ENCODE results near the gene HNRNPR. TPM values are rescaled to one million over a fixed set of nuclear protein-coding genes. Genes with fewer than 3 reads are reported as not detected.
A peak's percentile ranks its signal among the peaks of the same experiment; 100 is the strongest.

Gene HNRNPR
- total and polyA plus RNA-seq, 2 of the 8 experiments (the other 6 are each of a cell fraction or from before 2014, with no cell fraction given) = 110 to 214 TPM

DNA sequence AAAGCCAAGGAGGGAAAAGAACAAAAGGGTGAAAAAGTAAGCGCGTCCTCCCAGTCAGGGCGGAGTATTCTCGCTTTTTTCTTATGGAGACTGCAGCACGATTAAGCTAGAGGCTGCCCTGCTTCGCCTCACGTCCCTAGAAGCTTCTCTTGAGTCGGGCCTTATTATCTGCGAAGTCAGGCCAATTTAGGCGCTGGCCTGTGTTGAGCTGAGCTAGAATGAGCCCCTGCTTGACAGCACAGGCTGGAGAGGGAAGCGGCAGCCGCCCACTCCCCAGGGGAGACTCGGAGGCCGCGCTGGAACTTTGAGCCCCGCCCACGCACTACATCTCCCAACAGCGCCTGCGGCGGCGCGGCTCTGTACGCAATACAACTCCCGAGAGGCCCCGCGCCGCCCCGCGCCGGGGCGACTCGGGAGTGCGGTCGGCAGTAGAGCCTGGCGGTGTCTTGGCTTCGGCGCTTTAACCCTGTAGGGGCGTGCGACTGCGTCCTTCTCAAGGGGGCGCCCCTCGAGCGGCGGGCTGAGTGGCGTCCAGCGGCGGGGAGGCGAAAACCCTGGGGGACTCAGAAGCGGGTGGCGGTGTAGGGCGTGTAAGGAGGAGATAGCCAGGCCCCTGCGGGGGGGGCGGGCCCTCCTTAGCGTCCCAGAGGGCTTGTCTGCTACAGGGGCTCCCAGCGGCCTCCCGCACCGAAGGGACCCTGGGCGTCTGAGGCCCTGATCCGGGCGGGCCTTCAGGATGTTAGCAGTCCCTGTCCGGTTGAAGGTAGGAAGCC is 24.7 kb upstream of the HNRNPR start (continued):
- TF ChIP-seq, protein P1, sequence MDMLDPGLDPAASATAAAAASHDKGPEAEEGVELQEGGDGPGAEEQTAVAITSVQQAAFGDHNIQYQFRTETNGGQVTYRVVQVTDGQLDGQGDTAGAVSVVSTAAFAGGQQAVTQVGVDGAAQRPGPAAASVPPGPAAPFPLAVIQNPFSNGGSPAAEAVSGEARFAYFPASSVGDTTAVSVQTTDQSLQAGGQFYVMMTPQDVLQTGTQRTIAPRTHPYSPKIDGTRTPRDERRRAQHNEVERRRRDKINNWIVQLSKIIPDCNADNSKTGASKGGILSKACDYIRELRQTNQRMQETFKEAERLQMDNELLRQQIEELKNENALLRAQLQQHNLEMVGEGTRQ (IDR thresholded peaks at IDR 0.05; ENCODE audit: low read length) = no peak
- TF ChIP-seq ZNF274 (IDR thresholded peaks at IDR 0.05; ENCODE audit: borderline replicate concordance, extremely low read depth, low read length) (no peak), RAD21 (IDR thresholded peaks at IDR 0.05 in 1 of 2, conservative IDR thresholded peaks at IDR 0.05 in 1 of 2; ENCODE audit: low read depth in 2 of 2, low read length in 2 of 2) (0 out of 4 replicates have a peak, but pooled peaks of 1 of the 2 experiments have one; percentile 22), ASH2L (IDR thresholded peaks at IDR 0.05; ENCODE audit: low read length) (no peak), POU5F1 (IDR thresholded peaks at IDR 0.05; ENCODE audit: low read depth, low read length) (no peak)
